Activated naive CD4-positive, alpha-beta T cell treated with anti-CD3 and anti-CD28 coated beads, Interleukin-2, amount 50 U/mL, for 16 hours (primary cell): ENCODE data around the gene RBSN.

Source experiments
- DNase-seq: peaks from one replicate; pipeline ENCODE4 v3.0.0-alpha.2; 2020

The RBSN gene

DNA sequence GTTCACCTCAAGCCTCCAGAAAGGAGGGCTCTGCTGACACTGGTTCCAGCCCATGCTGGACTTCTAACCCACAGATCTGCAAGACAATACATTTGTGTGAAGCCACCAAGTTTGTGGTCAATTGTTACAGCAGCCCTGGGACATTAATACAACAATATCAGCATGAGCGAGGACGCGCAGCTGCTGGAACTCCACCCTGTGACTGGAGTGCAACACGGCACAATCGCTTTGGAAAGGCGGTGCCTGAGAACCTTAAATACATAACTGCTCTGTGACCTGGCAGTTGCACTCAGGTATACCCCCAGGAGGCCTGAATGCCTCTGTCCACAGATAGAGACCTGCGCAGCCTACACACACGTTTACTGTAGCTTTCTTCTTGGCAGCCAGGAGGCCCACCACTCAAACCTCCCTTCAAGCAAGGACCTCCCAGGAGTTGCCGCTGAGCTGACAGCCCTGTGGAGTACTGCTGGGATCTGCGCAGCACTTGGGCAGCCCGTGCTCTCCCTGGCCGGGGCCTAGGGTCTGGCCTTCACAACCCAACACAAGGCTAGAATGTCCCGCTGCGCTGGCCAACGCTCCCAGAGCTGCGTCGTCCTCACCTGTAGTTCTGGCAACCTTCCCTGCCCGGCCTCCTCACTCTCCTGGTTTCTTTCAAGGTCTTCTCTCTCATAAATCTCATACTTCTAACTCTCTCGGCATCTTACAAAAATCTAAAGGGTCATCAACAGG lies 42.1 kb downstream of the RBSN start:
- DNase-seq: no peak

DNA sequence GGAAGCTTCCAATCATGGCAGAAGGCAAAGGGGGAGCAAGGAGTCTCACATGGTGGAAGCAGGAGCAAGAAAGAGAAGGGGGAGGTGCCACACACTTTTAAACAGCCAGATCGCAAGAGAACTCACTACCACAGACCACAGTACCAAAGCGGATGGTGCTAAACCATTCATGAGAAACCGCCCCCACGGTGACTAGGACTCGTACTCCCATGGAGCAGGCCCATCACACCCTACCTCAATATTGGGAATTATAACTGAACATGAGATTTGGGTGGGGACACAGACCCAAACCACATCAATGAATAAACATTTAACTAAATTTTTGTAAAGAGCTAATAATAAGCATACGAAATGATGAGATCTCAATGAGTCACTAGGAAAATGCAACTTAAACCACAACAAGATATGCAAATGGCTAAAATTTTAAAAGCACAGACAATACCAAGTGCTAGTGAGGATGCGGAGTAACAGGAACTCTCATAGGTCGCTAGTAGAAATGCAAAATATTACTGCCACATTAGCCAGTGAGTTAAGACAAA lies 43.9 kb downstream of the RBSN start:
- peak; percentile 59 for DNase-seq

DNA sequence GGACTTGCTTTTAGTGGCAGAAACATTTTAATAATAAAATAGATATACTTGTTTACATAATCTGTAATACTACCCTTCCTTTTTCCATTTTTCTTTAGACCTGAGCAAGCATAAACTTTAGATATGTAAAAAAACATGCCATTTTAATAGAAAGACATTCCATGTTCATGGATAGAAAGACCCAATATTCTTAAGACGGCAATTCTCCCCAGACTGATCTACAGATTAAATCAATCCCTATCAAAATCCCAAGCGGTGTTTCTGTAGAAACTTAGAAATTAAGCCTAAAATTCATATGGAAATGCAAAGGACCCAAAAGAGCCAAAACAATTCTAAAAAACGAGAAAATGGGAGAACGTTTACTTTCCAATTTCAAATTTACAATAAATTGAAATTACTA lies 45.4 kb downstream of the RBSN start:
- no peak for DNase-seq

DNA sequence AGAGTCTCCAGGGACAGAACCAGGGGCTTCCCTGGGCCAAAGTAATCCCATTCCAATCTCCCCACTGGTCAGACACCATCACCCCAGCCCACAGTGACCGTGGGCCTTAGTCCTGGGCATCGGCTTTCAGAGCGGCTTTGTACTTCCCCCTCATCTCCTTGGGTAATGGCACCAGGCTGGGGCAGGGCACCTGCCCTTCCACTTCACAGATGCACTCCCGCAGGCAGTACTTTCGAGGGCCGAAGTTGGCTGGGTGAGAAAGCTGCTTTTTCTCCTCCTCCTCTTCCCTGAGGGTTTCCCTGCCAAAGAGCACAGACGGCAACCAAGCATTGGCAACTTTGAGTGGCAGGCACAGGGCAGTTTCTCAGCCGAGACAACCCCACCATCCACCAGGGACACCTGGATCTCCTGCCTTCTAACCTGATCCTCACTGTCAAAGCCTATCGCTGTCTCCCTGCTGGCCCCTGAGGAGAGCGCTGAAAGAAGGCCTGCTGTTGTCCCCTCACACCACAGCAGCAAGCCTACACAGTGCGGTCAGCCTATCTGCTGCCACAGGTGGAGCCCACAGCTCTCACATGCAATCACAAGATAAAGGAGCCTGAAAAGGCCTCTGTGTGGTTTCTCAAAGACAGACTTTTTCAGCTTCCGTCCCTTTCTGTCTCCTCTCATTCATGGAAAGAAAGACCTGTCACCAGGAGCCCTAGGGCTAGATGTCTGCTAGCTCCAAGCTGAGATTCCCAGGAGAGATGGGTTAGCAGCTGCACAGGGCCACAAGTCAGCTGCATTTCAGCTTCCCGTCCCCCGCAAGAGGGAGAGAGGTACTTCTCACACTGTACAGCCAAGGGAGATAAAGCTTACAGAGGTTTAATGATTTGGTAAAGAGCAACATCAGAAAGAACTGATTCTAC lies 46.4 kb downstream of the RBSN start:
- DNase-seq: no peak

DNA sequence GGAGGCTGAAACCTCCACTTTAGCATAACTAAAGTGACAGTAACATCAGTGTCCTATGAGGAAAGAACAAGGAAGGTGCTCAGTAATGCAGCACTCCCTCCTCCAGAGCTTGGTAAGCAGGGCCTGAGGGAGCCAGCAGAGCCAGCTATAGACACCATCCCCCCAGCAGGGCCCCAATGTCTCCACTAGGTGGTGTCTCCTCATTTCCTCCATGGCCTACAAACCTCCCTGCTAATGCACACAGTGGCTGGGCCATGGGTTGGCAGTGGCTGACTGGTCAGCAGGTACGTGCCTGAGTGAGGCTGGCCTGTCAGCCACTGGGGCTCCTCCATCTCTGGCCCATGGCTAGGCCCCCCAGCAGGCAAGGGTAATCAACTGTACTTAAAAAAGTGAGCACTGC lies 47.4 kb downstream of the RBSN start:
- peak; percentile 44 for DNase-seq

DNA sequence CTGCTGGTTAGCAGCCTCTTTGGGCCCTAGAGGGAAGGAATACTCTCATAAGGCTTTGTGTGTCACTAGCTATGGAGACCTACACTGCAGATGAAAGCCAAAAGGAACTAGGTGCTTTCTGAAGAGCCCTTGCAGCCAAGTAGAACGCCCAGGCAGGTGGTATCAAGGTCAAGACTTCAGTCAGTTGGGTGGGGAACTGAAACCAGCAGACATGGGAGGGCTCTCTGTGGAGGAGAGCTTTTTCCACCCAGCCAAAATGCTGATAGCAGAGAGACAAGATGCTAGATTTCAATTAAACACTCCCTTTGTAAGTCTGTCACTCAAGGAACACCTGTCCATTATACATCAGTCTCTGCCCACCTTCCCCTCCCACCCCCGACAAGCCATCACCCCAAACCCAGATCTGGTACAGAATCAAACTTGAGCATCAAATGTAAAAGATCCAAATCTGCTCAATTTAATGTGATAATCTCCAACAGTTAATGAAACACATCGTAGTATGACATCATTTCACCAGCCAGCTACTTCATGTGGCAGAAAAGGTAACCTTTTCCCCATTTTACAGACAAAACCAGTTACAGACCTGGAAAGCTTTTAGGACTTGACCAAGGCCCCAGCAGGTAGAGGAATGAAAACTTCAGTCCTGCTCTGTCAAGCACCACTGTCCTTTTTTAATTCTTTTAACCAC lies 48.4 kb downstream of the RBSN start:
- DNase-seq: no peak

DNA sequence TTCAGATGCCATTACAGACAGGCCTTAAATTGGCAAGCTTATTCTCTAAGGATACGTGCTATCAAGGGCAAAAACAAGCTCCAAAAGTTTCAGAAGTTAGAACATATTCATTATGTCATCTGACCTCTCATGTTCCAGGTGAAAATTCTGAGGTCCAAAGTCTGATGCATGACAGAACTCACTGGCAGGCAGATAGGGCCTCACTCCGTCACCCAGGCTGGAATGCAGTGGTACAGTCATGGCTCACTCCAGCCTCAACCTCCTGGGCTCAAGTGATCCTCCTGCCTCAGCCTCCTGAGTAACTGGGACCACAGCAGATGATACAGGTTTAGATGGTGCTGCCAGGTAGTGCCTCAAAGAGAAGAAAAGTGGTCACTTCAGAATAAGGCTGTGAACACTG lies 49.4 kb downstream of the RBSN start:
- DNase-seq: no peak

DNA sequence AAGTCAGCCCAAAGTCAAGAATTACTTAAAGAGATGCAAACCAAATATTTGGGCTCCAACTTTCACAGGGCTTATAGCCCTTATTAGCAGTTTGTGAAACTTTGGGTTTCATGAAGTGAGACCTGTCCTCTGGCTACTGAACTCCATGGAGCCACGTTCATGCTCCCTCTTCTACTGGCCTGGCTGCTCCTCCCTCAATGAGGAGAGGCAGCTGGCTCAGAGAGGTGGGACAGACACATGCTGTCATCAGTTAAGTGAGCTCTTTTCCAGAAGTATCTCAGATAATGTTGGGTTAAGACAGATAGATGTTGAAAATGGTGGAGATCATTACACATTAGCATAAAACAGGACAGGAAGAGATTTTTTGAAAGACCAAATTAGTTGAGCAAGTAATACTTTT lies 53.3 kb downstream of the RBSN start:
- DNase-seq: no peak

DNA sequence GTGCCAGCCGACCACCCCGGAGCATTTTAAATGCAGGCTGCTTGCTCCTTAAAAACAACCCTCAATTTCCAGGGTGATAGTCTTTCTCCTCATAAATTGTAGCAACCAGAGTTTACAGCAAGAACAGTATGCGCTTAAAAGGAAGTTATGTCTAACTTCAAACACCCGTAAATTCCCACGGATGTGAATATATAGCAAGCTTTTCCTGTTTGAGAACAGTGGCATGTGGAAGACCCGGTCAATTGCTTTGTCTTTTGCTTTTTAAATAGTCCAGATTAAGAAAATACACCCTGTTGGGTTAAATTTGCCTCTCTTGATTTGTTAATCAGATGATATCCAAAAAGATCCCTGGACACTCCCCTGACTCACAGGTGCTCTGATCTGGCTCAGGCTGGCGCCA lies 54.6 kb downstream of the RBSN start:
- DNase-seq: no peak

DNA sequence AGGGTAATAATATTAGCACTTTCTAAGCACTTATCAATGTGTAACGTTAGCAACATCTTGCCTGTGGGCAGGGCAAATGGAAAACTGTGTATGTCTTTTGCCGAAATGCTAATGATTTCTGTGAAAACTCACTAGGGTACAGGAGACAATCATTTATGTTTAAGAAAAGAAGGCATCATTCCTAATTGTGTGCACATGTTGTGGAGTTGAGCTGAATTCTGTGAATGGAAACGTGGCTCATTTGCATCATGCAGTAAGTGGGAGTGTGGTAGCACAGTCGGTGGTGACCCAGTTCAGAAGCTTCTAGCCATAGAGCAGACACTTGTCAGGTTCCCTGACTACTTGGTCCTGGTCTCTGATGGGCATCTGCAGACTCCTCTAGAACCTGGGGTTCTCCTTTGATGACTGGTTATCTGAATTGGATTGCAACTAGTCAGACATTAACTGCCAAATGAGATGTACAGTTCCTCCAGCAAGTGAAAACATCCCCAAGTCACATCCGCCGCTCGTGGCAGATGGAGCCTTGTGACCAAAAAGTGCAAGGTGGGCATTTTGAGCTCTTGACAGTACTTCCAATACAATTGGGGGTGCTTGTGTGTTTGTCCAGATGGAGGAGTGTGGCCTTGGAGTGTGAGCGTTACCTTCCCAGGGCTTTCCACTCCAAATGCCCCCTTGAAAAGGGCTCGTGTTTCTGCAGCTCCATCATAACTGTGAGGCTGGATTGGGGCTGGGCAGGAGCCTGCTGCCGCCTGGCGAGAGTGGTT lies 55.4 kb downstream of the RBSN start:
- DNase-seq: no peak

DNA sequence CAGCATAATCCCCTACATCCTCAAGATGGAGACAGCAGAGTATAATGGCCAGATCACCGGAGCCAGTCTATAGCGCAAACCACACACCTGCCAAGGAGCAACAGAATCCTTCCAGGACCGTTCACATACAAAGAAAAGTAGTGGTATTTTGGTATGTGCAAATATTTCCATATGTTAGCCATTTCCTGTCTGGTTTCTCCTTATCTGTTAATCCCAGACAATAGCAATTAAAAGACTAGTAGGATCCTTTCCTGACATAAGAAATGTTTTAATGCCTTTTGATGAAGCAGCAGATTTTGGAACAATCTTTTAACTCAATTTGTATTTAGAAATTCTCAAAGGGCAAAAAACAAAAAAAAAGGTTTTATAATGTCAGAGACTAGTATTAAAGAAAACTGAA lies 56.0 kb downstream of the RBSN start:
- no peak for DNase-seq

DNA sequence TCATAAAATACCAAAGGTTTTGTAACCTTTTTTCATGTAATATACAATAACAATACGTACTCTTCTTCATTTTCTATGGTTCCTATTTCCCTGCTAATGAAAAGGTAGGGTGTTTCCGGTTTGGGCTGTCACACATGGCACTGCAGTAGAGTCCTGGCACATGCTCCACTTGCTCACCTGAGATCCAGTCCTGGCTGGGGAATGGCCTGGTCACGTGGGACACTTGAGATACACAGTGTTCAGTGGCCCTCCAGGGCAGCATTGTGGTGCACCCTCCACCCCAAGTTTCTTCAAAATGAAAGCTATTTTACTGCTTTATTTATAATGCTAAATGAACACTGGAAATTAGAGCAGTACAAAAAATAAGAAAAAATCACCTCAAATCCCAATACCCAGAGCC lies 57.0 kb downstream of the RBSN start:
- DNase-seq: no peak

DNA sequence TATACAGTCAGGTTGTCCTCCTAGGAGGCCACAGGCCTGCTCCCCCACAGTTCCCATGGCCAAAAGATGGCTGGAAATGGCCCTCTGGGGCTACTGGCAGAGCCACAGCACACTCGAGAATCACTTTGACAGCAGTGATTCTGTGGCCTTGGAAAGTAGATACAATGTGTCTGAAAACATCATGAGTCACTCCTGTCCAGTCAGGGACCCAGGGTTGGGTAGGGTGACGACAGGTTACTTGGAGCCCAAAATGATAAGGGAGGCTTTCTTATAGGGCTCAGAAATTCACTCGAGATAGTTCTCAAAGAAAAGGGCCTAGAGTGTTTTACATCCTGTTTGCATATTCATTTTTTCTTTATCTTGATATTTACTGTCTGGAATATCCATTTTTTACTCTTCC lies 58.1 kb downstream of the RBSN start:
- DNase-seq: no peak

DNA sequence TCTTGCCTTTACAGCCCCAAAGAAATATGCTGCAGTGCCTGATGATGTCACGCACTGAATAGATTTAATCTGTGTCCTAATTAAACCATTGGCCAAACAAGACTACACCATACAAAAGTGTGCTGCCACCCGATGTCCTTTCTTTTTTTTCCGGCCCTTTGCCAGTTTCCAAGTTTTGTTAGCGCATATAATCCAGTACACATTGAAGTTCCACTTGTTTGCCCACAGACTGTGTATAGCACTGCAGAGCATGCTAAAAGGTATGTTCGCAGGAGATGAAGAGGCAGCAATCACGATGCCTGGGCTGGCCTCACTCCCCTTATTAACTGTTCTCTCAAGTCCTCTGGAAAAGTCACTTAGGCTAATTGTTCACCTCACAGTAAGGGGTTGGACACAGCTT lies 60.6 kb downstream of the RBSN start:
- no peak for DNase-seq

DNA sequence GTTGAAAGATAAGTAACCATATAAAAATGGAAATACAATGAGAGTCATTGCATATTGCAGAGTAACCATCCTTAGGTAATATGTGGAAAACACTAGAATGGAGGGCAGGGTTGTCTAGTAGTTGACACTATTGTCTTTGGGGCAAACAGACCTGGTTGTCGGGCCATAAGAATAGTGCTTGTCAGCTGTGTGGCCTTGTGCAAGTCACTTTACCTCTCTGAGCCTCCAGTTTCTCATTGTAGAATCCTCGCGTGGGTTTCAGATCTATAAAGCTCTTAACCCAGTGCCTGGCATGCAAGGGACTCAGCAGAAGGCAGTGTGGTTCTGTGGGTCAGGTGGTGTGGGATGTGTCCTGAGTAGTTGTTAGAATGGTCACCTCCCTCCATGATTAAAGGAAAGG lies 65.8 kb downstream of the RBSN start:
- no peak for DNase-seq

DNA sequence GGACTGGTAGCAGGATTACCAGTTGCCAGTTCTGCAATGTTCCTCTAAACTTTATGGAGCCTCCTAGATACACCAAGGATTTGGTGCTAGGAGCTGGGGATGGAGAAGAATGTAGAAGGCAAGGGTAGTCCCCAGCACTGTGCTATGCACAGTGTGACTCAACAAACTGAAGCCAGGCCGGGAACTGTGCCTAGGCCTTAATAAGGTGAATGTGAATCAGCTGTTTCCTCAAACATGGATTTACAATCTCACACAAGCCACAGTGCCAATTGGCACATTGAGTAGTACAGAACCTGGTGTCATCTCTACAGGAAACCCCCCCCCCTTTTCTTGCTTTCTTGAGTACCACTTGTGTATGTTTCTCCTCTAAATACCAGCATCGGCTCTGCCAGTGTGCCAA lies 66.3 kb downstream of the RBSN start:
- no peak for DNase-seq

DNA sequence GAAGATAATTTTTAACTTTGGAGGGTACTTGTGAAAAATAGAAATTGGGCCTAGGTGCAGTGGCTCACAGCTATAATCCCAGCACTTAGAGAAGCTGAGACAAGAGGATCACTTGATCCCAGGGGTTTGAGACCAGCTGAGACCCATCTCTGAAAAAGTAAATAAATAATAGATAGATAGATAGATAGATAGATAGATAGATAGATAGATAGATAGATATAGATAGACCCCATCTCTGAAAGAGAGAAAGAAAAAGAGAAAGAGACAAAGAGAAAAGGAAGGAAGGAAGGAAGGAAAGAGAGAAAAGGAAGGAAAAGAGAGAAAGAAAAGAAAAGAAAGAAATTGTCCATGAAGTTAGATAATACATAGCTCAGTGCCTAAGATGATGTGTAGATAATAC lies 69.3 kb downstream of the RBSN start:
- no peak for DNase-seq

DNA sequence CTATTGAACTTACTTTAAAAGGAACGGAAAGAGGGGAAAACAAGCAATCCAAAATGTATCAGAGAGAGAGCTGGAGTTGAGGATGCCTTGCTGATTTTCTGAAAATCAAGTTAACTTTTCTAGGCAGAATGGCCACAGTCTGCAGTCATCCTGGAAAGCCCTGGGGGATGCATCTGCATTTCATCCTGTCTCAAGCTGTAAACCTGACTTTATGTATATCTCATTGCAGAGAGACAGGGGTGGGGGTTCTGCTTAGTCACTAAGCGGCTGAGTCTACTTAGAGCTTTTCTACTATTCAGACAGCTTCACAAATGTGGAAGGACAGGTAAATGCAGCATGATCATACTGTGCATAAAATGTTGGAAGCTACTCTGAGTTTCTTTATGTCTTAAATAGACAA lies 75.2 kb downstream of the RBSN start:
- DNase-seq: no peak

DNA sequence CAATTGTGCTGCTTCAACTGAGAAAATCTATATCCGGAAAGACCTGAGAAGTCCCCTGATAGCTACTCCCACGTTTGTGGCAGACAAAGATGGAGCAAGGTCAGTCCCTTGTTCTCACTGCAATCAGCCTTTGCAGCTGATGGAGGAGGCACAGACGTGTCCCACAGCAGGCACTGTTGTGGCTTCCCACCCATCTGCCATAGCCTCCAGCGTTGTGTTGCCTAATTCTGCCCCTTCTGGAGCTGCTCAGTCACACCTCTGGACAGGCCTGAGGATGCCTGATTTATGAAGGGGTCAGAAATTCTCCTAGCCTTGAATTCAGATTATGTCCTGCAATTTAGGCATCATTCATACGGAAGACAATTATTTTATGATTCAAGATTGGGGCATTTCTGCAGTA lies 75.7 kb downstream of the RBSN start:
- no peak for DNase-seq
